Esophagus muscularis mucosa (tissue), 4 donors: ENCODE results near the gene EDDM3A. TPM values are rescaled to one million over a fixed set of nuclear protein-coding genes. Genes with fewer than 3 reads are reported as not detected.
"Not testable (repeated sequence)": the region's sequence is repeated elsewhere in the genome, so short reads cannot be mapped to it uniquely, and the experiment has no call there.

Experiments
- DNase-seq: peaks from one replicate; pipeline ENCODE4 v3.0.0-alpha.2; 2017; ENCODE audit errors: extremely low spot score
- H3K27ac ChIP-seq, 4 donors: fragments of 200-600 bp; sonication (generic); replicated peaks in 1 of 4; 1 replicate in 3 of 4; 2 replicates in 1 of 4; pipeline ENCODE4 v1.5.1; 2016 to 2019; ENCODE audit warnings: mild to moderate bottlenecking in 1 of 4
- H3K27me3 ChIP-seq, 4 donors: fragments of 200-600 bp; sonication (generic); one replicate each; pipeline versions ENCODE4 v1.5.1 to v1.6.0; 2016 to 2019
- H3K36me3 ChIP-seq, 4 donors: fragments of 200-600 bp; sonication (generic); one replicate each; pipeline ENCODE4 v1.5.1; 2016 to 2019
- H3K4me1 ChIP-seq, 4 donors: fragments of 200-600 bp; sonication (generic); one replicate each; pipeline ENCODE4 v1.5.1; 2016 to 2019
- H3K4me3 ChIP-seq, 4 donors: fragments of 200-600 bp; sonication (generic); 1 replicate in 2 of 4; 2 replicates in 2 of 4; pipeline ENCODE4 v1.5.1; 2016 to 2019; ENCODE audit warnings: mild to moderate bottlenecking in 4 of 4, moderate library complexity in 1 of 4
- H3K9me3 ChIP-seq, 4 donors: fragments of 200-600 bp; sonication (generic); 1 replicate in 3 of 4; 2 replicates in 1 of 4; pipeline ENCODE4 v1.5.1; 2016 to 2019
- CTCF ChIP-seq, 3 experiments: fragments of 200-600 bp in 2 of 3; fragments of 450-650 bp in 1 of 3; sonication (generic) in 2 of 3; IDR thresholded peaks; one replicate each; pipeline ENCODE4 v1.5.1; 2017 to 2019; ENCODE audit warnings: antibody characterized with exemption in 3 of 3, mild to moderate bottlenecking in 2 of 3, moderate library complexity in 1 of 3
- EP300 ChIP-seq: sonication (generic); formaldehyde crosslinking; IDR thresholded peaks from one replicate; pipeline ENCODE4 v1.6.1; 2017; ENCODE audit warnings: antibody characterized with exemption
- POLR2A ChIP-seq: fragments of 450-650 bp; IDR thresholded peaks from one replicate; pipeline ENCODE4 v1.6.1; 2017; ENCODE audit warnings: antibody characterized with exemption, moderate library complexity, mild to moderate bottlenecking, low read depth
- POLR2AphosphoS5 ChIP-seq, 2 donors: sonication (generic); formaldehyde crosslinking; IDR thresholded peaks; one replicate each; pipeline ENCODE4 v1.6.1; 2017; ENCODE audit warnings: antibody characterized with exemption in 2 of 2
- WGBS: methylation state at CpG from one replicate; pipeline ENCODE4 v1.1.5; 2018; 5-methylcytosine and 5-hydroxymethylcytosine counted together
- intact Hi-C: fragments of 100-400 bp; cut with DNase I; formaldehyde crosslinking; loops from one replicate; pipeline ENCODE4 v1.15.1; 2023
- total RNA-seq, 4 donors: library from RNA; depleted of rRNA; stranded (reverse); fragments of >200 nt; gene quantifications; one replicate each; pipeline versions ENCODE4 v1.1.0 to v1.2.1, GENCODE V29; 2016

EDDM3A gene
- total RNA-seq, 4 donors from 2014 or later = not detected

GRCh38 chr14:20698934-20699333, 46.8 kb upstream of the EDDM3A start:
- Histone ChIP-seq H3K4me1 (no peaks in the 10 kb centered on the region), H3K4me3 (no peak overlapping the region), H3K27me3 (no peaks in the 10 kb centered on the region), H3K27ac (no peak overlapping the region), H3K36me3 (peaks cover 6 to 35% (median 8%) of the 10 kb centered on the region in 4 donors), H3K9me3 (no peaks in the 10 kb centered on the region)
- WGBS = 82% methylated on average over 5 of the region's 5 CpGs
- DNase-seq = no peak
- intact Hi-C loops = loop anchor here (5.0 kb wide), 2 partner anchors 158 to 273 kb away; no protein-coding TSS in a partner anchor
- no peak for TF ChIP-seq CTCF (IDR thresholded peaks at IDR 0.05)

- no peak for TF ChIP-seq POLR2A
- TF ChIP-seq CTCF (IDR thresholded peaks at IDR 0.05) = no peak
- no peak for TF ChIP-seq EP300
- TF ChIP-seq POLR2AphosphoS5 (IDR thresholded peaks at IDR 0.05) = no peak
- Histone ChIP-seq H3K36me3 (peaks cover 3 to 31% (median 7%) of the 10 kb centered on the region in 4 donors), H3K4me1 (no peaks in the 10 kb centered on the region), H3K27ac (no peak overlapping the region), H3K4me3 (no peak overlapping the region), H3K27me3 (no peaks in the 10 kb centered on the region), H3K9me3 (no peaks in the 10 kb centered on the region)
- intact Hi-C loops = loop anchor here (5.0 kb wide), 2 partner anchors 157 to 272 kb away; no protein-coding TSS in a partner anchor
- DNase-seq = no peak
Measured at GRCh38 chr14:20699931-20700330, 45.8 kb upstream of the EDDM3A start.

- DNase-seq, H3K27me3 ChIP-seq, H3K4me1 ChIP-seq, H3K27ac ChIP-seq, intact Hi-C loops, H3K9me3 ChIP-seq, H3K4me3 ChIP-seq: not testable (repeated sequence)
- peaks cover 0 to 22% (median 7%) of the 10 kb centered on the region in 4 donors for H3K36me3 ChIP-seq
- WGBS = 89% methylated on average over 7 of the region's 7 CpGs
Measured at GRCh38 chr14:20700965-20701364, 44.7 kb upstream of the EDDM3A start.

- TF ChIP-seq POLR2AphosphoS5 (IDR thresholded peaks at IDR 0.05) (no peak), EP300 (no peak), POLR2A (no peak), CTCF (IDR thresholded peaks at IDR 0.05) (no peak)
- intact Hi-C loops = no loop called here
- H3K27me3 ChIP-seq = no peaks in the 10 kb centered on the region
- no peaks in the 10 kb centered on the region for H3K36me3 ChIP-seq
- no peak overlapping the region for H3K4me3 ChIP-seq
- no peak for DNase-seq
- no peak overlapping the region for H3K27ac ChIP-seq
- no peaks in the 10 kb centered on the region for H3K4me1 ChIP-seq
- 47% methylated on average over 4 of the region's 4 CpGs for WGBS
- no peaks in the 10 kb centered on the region for H3K9me3 ChIP-seq
Measured at GRCh38 chr14:20706657-20707355, 38.9 kb upstream of the EDDM3A start.

- no peaks in the 10 kb centered on the region for H3K4me1 ChIP-seq
- H3K36me3 ChIP-seq = no peaks in the 10 kb centered on the region
- H3K9me3 ChIP-seq = no peaks in the 10 kb centered on the region
- no peak overlapping the region for H3K27ac ChIP-seq
- TF ChIP-seq EP300 = no peak
- no peak for TF ChIP-seq CTCF (IDR thresholded peaks at IDR 0.05)
- intact Hi-C loops = no loop called here
- no peak overlapping the region for H3K4me3 ChIP-seq
- 85% methylated on average over 2 of the region's 2 CpGs for WGBS
- DNase-seq = no peak
- H3K27me3 ChIP-seq = no peaks in the 10 kb centered on the region
Measured at GRCh38 chr14:20707622-20708021, 38.1 kb upstream of the EDDM3A start.
